Stimulated activated CD8-positive, alpha-beta memory T cell treated with anti-CD3 and anti-CD28 coated beads, Interleukin-4, amount 100 ng/mL, for 48 hours (primary cell): ENCODE data around the gene RRP8.

Experiments
- DNase-seq: peaks from one replicate; pipeline ENCODE4 v3.0.0-alpha.2; 2020

RRP8 gene

DNA sequence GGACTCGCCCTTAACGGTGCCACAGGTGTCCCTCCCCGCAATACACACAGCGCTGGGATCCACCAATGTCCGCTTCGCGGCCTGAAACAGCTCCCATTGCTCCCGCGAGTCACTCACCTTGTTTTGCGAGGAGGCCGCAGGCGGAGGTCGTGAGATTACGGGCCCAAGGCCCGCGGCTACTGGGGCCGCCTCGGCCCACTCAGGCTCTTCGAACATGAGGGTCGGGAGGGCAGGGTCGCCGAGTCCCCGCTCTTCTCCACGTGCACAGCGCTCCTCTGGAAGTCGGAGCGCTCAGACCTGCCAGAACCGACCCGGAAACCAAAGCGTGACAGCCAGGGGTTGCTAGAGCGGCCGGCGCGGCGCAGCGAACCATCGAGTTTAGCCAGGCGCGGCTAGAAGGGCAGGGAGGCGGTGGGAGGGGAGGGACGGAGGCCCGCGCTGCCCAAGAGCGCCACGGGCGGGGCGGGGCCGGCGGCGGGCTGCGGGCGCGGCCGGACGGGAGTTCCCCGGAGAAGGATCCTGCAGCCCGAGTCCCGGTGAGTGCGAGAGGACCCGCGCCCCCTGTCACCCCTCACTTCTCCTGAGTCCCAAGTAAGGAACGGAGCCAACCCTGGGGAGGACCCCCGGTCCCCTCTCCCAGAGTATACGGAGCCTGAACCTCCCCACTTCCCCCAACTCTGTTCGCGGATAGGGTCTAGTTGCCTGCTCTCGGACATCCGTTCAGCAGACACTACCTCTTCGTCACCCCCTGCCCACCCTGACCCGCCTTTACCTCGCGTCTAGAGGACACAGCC, at the start of gene RRP8, which contains the start of gene ILK:
RRP8 (minus strand) TSS at position 330 of the 794 bp plus-strand sequence; CDS start at position 216, 114 bp downstream.
ILK (plus strand) TSS at position 488 of the 794 bp plus-strand sequence. CDS start 498 bp downstream, outside the sequence.
- peak; percentile 92 for DNase-seq

DNA sequence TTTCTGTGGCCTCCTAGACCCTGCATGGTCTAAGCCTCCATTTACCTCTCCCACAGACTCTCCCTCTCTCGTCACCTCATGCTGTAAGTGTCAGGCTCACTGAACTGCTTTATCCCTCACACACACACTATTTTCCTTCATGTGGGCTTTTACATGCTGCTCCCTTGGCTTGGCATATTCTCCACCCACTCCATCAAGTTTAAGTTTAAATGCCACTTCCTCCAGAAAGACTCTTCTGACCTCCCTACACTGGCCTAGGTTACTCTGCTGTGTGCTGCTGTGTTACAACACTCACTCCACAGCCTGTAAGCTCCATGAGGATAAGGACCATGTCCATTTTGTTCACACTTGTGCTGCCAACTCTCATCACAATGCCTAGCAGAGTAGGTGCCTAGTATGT, 49.7 kb upstream of the RRP8 start:
- no peak for DNase-seq

DNA sequence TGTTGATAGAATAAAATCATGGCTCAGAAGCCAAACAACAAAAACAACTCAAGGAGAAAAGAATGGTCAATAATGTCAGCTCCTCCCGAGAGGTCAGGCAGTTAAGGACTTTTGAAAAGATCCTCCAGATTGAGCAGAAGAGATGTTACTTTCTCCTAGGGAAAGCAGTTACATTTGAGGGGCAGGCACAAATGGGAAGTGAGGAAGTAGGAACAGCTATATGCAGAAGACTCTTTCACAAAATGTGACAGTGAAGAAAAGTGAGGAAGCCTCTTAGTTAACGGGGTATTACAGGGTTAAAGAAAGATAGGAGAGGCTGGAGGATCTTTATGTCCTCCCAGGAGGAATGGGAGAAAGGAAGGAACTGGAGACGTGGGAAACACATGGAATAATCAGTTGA, 48.8 kb upstream of the RRP8 start:
- no peak for DNase-seq

DNA sequence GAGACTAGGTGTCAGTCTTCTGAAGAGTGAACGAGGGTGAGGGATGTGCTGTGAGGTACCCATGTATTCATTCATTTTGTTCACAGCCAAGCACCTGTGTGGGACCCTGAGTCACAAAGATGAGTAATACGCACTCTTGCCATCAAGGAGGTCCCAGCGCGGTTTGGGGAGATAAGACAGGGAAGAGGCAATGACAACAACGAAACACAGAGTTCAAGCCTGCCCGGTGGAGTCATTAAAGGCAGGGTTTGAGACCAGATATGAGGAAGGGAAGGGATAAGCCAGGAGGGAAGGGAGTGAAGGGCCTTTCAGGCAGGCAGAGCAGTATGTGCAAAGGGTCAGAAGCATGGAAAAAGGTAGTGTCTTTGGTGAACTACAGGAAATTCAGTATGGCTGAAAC, 47.6 kb upstream of the RRP8 start:
- DNase-seq: peak; percentile 69

DNA sequence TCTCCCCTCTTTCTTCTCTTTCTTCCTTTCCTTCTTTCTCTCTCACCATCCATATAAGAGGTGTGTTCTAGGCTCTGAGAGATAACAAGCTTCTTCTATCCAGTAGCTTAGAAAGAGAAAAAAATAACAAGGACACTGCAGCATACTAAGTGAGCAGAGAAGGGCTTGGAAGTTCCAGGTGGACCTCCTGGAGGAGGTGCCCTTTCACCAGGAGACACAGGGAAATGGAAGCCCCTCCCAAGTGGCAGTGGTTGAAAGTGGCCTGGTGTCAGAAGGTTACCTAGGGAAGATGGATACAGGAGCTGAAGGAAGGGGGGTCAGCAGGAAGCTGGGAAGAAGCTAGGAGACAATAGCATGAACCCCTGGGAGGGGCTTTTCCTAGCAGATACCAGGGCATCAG, 46.7 kb upstream of the RRP8 start:
- no peak for DNase-seq

DNA sequence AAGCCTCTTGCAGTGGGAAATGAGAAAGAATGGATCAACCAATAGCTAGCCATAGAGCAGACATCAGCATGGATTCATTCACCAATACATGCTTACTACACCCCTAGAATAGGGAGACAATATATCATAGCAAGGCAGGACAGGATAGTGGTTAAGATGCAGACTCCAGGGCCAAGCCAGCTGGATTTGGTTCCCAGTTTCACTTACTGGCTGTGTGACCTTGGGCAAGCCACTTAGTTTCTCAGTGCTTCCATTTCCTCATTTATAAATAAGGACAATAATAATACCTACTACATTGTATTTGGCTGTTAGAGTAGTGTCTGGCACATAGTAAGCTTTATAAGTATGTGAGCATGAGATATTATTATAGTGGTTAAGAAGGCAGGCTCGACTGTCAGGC, 45.1 kb upstream of the RRP8 start:
- DNase-seq: no peak

DNA sequence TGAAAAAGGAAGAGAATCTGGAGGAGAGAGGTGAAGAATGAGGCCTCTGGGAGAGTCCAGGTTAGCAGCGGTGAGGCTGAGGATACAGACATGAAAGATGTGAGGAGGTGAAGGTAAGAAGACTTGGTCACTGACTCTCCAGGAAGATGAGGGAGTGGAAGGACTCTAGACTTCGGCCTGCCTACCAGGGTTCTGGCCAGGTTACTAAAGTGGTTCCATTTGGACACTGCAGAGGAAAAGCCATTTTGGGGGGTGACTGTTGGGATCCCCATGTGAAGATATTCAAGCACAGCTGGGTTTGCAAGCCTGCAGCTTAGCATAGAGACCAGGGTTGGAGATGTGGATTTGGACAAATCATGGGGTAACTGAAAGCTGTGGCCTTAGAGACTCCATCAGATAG, 44.4 kb upstream of the RRP8 start:
- no peak for DNase-seq

DNA sequence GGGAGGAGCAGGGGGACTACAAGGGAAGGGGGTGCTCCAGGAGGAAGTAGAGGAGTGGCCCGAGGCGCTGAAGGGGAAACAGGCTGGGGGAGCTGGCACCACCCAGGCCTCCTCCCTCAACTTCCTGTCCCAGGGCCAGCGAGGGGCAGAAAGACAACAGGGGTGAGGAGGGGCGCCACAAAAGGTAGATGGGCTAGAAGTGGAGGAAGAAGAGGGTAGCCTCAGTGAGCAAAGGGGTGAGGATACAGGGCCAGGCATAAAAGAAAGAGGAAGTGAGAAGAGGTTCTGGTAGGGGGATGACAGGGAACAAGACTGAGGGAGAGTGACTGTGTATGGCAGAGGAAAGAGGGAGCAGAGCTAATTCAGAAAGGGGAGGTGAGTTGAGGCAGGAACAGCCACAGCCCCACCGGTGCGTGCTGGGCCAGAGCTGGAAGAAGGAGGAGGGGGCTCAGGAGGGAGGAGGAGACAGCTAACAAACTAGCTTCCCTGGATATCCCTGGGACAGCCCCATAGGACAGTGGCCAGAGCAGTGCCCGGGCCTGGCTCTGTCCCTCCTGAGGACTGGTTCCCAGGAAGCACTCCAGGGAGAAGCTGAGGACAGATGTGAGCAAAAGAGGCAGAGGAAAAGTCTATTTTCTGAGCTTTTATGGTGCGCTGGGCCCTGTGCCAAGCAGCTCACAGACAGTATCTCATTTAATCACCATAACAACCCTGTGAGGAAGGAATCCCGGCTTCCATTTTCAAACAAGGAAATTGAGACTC, 43.7 kb upstream of the RRP8 start:
- DNase-seq: peak; percentile 50

DNA sequence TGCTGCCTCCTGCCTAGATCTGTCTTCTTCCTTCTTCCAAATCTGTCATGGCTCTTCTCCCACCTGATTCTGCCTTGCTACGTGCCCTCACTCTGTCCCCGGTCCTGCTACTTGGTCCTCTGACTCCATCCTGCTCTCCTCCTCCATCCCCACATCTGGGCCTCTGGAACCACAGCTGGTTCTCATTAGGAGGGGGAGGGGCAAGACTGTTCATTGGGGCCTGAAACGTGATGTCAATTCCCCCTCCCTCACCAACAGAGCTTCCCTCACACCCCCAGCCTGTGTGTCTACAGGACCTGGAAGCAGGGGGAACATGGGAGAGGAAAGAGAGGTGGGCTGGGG, 43.1 kb upstream of the RRP8 start:
- DNase-seq: peak; percentile 36

DNA sequence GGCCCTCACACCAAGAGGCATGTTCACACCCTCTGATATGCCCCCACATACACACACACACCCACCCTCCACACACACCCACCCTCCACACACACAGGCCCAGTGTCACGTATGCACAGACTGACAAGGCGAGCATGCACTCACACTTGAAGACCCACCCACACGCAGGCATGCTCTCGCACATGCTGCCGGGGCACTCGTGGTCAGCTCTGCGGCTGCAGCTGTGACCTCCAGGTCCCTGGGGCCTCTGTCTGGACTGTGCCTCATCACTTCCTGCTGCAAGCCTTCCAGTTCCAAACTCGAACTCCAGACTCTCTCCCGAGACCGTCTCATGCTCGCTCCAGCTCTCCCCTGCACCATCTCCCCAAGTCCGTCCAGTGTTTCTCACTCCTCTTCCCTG, 42.7 kb upstream of the RRP8 start:
- DNase-seq: no peak

DNA sequence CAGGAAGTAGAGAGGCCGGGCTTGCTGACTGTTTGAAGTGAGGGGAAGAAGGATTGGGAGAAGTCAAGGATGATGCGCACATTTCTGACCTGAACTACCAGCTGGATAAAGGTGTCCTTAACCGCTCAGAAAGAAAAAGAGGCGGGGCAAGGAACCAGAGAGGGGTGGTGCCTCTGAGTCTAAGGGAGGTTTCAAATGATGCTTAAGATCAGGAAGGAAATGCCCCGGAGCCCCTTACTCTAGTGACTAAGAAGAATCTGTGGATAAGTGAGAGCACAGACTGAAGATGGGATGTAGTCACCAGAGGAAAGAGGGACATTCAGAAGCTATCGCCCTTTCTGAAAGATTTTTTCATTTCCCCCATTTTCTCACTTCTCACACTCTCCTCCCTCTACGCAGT, 39.5 kb upstream of the RRP8 start:
- no peak for DNase-seq

DNA sequence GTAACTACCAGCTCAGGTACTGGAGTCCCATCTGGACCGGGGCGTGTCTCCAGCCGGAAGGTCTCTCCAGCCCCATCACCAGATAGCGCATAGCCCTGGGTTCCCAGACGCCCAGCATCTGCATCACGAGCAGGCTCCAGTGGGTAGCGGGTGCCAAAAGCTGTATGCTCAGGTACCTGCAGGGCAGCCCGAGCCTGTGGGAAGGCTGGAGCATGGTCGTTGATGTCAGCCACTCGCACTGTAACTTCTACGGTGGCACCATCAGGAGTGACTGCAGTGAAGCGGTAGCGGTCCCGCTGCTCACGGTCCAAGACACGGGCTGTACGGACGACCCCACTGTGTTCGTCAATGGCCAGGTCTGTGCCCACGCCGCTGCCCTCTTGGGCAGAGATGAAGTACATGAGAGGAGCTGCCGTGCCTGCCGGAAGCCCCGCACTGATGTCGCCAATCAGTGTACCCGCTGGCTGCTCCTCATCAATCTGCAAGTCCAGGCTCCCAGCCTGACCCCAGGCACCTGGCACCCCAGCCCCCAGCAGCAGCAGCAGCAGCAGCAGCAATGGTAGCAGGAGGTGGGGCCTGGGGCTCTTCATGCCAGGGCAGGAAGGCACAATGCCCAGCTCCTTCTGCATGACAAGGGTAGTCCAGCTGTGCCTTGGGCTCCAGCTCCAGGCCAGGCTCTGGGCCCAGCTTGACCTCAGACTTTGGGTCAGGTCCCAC, 37.7 kb upstream of the RRP8 start:
- no peak for DNase-seq

DNA sequence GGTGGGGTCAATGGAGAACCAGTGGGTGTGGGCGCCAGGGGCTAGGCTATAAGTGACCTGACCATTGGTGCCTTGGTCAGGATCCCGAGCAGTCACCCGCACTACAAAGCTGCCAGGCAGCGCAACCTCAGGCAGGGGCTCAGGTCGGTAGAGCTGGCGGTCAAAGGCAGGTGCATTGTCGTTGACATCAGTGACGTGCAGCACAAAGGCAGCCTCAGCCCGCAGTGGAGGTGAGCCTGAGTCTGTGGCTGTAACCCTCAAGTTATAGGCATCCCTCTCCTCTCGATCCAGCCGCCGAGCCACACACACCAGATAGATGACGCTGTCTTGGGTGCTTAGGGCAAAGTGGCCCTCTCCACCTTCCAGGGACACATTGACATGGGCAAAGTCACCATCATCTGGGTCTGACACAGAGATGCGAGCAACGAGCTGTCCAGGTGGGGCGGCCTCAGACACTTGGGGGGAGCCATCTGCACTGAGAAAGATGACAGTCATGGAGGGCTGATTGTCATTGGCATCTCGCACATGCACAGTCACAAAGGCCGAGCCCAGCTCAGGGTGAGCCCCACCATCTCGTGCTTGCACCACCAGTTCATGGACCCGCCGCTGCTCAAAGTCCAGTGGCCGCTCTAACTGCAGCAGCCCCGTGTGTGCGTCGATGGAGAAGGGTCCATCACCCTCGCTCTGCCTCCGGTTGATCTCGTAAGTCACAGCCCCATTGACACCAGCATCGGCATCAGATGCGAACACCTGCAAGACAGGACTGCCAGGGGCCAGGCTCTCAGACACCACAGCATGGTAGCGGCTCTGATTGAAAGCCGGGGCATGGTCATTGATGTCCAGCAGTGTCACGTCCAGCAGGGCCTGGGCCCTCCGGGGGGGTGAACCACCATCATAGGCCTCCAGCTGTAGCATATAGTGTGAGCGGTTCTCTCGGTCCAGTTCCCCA, 36.9 kb upstream of the RRP8 start:
- DNase-seq: no peak

DNA sequence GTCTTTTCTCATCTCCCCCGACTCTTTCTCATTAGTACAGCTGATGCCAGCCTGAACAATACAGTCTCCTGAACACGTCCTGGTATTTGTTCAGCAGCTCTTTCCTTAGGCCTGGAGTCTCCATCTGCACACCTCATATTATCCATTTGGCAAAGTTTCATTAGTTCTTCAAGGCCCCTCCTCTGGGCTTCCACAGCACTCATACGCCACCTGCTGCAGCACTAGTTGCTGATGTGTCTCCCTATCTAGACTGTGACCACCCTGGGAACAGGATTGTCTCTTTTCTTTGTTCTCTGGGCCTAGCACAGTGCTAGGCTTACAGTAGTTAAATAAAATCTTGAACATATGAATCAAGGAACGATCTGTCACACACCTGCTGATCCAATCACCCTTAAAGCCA, 35.0 kb upstream of the RRP8 start:
- no peak for DNase-seq

DNA sequence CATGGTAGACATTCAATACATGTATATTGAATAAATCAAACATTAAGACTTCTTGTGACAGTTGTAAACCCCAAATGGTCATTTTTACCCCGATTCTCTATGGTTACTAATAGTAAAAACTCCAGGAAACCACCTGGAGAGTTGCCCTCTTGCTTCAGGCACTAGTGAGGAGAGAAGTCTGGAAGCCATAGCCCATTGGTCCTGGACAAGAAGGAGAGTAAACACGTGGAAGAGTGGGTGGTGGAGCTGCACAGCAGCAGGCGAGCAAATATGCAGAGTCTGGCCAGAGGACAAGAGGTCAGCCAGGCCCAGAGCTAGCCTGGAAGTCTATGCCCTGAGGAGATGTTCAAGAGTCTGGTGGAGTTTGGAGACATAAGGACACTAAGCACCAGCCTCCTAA, 34.5 kb upstream of the RRP8 start:
- DNase-seq: no peak

DNA sequence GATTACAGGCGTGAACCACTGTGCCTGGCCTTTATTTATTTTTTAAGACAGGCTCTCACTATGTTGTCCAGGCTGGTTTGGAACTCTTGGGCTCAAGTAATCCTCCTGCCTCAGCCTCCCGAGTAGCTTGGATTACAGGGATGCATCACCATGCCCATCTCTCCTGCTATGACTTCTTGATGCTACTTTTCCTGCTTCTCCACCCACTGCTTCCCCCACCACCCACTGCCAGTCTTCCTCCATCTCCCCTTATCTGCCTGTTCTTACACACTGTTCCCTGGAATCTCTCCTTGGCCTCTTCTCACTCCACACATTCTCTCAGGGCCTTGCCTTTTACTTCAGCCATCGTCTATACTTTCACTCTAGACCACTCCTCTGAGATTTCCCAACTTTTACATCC, 33.1 kb upstream of the RRP8 start:
- no peak for DNase-seq

DNA sequence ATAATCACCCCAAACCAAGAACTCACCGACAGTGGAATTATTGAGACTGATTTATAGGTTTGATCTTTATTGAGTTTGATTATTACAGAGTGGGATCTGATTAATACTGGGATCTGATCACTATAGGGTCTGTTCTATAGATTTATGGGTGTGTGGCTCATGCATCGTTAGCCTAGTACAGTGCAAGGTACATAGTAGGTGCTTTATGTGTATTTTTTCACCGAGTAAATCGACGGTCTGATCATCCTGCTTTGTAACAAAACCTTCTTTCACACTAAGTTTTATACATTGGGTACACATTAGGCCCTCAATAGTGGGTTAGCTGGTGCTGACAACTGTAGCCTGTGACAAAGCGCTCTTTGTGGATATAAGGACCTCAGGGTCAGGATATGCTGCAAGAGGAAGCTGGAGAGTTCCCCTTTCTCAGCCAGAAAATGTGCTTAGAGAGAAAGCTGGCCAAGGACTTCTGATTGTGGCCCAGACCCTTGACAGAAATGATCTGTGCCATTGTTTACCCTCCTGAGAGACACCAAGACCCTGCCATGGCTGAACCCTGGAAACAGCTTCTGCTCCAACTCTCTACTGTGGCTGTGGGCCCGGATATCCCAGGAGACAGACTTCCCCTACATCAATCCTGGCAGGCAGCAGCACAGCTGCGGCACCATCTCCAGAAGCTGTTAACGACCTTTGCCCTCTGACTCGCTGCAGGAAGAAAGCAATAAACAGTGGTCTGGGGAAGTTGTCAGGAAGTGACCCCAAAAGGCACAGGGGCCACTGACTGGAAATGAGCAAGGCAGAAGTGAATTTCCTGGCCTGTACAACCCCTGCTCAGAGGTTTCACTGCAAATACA, 31.9 kb upstream of the RRP8 start:
- no peak for DNase-seq

DNA sequence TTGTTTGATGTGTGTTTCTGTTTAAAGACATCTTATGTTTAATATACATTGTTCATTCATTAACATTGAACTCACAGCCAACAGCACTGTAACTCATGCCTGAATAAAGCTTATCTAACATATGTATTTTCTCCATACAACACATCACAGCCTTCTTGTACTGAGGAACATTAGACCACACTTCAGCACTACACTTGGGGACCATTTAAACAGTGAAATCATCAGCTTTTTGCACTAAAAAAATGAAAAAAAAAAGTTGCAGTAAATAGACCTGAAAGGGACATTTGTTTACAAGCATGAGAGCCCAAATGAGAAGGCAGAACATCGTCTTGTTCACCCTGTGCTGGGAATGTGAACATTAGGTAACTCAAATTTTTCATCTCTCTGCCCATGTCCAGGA, 31.1 kb upstream of the RRP8 start:
- no peak for DNase-seq

DNA sequence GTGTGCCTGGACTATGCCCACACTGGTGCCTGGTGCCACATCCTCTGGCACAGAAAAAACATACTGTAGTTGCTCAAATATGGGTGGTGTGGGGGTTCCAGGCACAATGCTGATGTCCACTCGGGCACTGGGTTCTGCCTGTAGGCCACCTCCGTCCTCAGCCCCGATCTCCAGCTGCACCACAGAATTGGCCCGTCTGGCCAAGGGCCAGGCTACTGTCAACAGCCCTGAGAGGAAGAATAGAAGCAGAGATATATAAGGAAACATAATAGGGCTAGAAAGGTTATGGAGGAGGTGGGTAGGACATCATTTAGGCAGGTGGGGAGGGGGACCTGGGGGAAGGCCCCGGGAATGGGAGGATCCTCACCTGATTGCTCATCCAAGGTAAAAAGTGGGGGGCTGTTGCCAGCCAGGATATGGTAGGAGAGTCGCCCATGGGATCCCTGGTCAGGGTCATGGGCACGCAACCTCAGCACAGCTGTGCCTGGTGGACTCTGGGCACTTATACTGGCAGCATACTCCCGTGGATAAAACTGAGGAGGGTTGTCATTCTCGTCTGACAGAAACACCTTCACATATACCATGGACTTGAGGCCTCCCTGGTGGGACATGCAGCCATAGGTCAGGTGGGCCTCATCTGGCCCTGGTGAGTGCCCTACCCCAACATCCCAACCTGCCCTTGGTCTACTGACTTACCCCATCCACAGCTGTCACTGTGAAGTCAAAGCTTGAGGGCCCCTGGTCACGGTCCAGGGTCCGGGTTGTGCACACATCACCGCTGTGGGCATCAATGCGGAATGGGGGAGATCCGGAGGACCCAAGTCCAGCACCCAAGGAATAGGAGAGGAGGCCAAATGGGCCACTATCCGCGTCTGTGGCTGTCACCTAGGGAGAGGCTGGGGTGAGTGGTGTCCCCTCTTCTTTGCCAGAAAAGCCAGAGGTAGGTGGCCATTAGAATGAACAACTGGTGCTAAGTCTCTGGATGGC, 30.3 kb upstream of the RRP8 start:
- no peak for DNase-seq
